Measurements from ENCODE around the gene LNX1.

GRCh38 chr4:53614591-53614990, 23.3 kb upstream of the LNX1 start:
- TF ChIP-seq CTCF (IDR thresholded peaks at IDR 0.05; ENCODE audit: insufficient read depth, low read length) (no peak), POLR2AphosphoS5 (IDR thresholded peaks at IDR 0.05; ENCODE audit: low read depth) (no peak), SPI1 (IDR thresholded peaks at IDR 0.05; ENCODE audit: borderline replicate concordance, low read depth) (no peak), REST (IDR thresholded peaks at IDR 0.05; ENCODE audit: insufficient replicate concordance, low read depth) (no peak), GABPA (IDR thresholded peaks at IDR 0.05; ENCODE audit: low read depth) (no peak)

Data from HL-60 (cell line).